Dendritic cell treated with granulocyte-macrophage colony-stimulating factor and Interleukin-4, amounts not matched to agents 40 ng/mL and 50 ng/mL, for 4 days (primary cell): ENCODE measurements around the gene DNAJC7.
"Not testable (repeated sequence)": the region's sequence is repeated elsewhere in the genome, so short reads cannot be mapped to it uniquely, and the experiment has no call there.

Experiments used
- H3K27ac Mint-ChIP-seq: one replicate; pipeline ENCODE4 v1.8.0; 2022; ENCODE audit warnings: mild to moderate bottlenecking, mixed read lengths
- H3K27me3 Mint-ChIP-seq: one replicate; pipeline ENCODE4 v1.8.0; 2022; ENCODE audit warnings: mild to moderate bottlenecking, mixed read lengths
- H3K36me3 Mint-ChIP-seq: one replicate; pipeline ENCODE4 v1.8.0; 2022; ENCODE audit warnings: low read depth, mixed read lengths
- H3K4me1 Mint-ChIP-seq: one replicate; pipeline ENCODE4 v1.8.0; 2022; ENCODE audit warnings: low read depth, mixed read lengths
- H3K4me3 Mint-ChIP-seq: one replicate; pipeline ENCODE4 v1.8.0; 2022; ENCODE audit warnings: mild to moderate bottlenecking, moderate library complexity, mixed read lengths
- H3K9me3 Mint-ChIP-seq: one replicate; pipeline ENCODE4 v1.8.0; 2022; ENCODE audit warnings: mixed read lengths
- intact Hi-C: fragments of 100-400 bp; cut with micrococcal nuclease; formaldehyde crosslinking; loops from one replicate; pipeline ENCODE4 v1.15.0; 2022

Gene DNAJC7

DNA sequence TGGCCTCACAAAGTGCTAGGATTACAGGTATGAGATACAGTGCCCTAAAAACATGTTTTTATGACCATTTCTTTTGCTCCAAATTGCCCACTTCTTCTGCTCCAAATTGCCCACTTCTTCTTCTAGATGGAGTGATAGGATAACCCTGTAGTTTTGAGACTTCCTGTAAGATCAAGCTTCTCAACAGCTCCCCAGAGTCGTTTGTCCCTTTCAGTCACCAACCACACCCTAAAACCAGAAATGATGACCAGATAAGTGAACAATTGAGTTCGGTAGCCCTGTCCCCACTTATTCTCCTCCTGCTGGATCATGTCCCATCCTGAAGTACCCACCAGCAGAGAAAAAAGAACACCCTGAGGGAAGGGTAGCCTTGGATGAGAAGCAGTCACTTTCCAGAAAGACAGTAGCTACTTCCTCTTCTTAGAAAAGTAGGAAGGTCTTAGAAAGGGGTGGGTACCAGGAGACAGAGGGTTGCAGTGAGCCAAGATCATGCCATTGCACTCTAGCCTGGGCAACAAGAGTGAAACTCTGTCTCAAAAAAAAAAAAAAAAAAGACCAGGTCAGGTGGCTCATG, 84.3 kb downstream of the DNAJC7 start:
- peak overlapping the region; percentile 88 for H3K27ac Mint-ChIP-seq
- H3K4me1 Mint-ChIP-seq = peaks cover 47% of the 10 kb centered on the region
- no peaks in the 10 kb centered on the region for H3K27me3 Mint-ChIP-seq
- H3K36me3 Mint-ChIP-seq = no peaks in the 10 kb centered on the region
- peak overlapping the region; percentile 54 for H3K4me3 Mint-ChIP-seq
- H3K9me3 Mint-ChIP-seq = no peaks in the 10 kb centered on the region
- intact Hi-C loops = no loop called here

DNA sequence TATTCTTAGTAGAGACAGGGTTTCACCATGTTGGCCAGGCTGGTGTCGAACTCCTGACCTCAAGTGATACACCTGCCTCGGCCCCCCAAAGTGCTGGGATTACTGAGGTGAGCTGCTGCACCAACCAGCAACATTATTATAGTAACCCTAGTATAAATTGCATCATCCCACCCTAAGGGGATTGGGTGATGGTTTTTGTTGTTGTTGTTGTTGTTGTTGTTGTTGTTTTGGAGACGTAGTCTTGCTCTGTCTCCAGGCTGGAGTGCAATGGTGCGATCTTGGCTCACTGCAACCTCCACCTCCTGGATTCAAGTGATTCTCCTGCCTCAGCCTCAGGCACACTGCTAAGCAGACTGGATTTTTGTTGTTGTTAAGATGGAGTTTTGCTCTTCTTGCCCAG, 85.5 kb downstream of the DNAJC7 start:
- H3K27ac Mint-ChIP-seq = peak overlapping the region; percentile 88
- H3K9me3 Mint-ChIP-seq, H3K36me3 Mint-ChIP-seq, H3K27me3 Mint-ChIP-seq, H3K4me3 Mint-ChIP-seq, intact Hi-C loops: not testable (repeated sequence)
- H3K4me1 Mint-ChIP-seq = peaks cover 47% of the 10 kb centered on the region

DNA sequence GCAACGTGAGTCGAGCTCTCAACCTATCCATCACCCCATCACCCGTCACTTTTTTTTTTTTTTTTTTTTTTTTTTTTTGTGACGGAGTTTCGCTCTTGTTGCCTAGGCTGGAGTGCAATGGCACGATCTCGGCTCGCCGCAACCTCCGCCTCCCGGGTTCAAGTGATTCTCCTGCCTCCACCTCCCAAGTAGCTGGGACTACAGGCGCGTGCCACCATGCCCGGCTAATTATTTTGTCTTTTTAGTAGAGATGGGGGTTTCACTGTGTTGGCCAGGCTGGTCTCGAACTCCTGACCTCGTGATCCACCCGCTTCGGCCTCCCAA, 86.4 kb downstream of the DNAJC7 start:
- H3K4me3 Mint-ChIP-seq = peak overlapping the region; percentile 86
- peak overlapping the region; percentile 95 for H3K27ac Mint-ChIP-seq

DNA sequence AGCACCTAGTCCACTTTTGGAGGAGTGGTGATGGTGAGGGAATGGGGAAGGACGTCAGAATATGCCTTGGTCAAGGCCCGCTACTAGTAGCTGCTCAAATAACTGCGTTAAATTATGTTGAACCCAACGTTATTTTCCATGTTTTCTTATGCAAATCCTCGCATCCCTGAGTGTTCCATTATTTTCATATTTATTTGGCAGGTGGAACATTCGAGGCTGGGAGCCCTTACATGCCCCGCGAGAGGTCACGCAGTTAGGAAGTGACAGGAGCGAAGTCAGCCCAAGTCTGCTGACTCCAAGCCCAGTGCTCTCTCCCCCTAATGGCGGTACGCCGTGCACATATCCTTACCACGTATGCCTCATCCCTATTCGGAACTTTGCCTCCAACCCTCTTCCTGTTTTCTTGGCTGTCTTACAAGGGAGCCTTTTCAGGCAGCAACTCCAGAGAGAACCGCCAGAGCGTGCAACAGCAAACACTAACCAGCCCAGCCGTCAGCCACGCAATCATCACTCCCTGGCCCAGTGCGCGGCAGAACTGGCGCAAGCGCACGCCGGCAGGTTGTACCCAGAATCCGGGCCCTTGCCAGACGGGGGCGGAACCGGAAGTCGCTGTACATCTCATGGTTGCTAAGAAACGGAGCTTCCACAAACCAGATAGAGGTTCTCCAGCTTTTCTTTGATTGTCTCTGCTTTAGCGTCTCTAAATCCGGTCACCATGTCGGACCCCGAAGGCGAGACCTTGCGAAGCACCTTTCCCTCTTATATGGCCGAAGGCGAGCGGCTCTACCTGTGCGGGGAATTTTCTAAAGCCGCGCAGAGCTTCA, 87.0 kb downstream of the DNAJC7 start, which contains the start of gene ODAD4:
TSS of gene ODAD4 (plus strand) at position 609 of the 824 bp plus-strand sequence. CDS start at position 716, 107 bp downstream.
- H3K9me3 Mint-ChIP-seq = no peaks in the 10 kb centered on the region
- no peaks in the 10 kb centered on the region for H3K36me3 Mint-ChIP-seq
- peak within 1 kb of the TSS; percentile 86 for H3K4me3 Mint-ChIP-seq
- peaks cover 47% of the 10 kb centered on the region for H3K4me1 Mint-ChIP-seq
- H3K27ac Mint-ChIP-seq = peak within 1 kb of the TSS; percentile 95
- H3K27me3 Mint-ChIP-seq = no peaks in the 10 kb centered on the region
- intact Hi-C loops = loop anchor here (1.0 kb wide), 1 partner anchor 11 kb away; no protein-coding TSS in a partner anchor

More for the DNA sequence above, 86.4 kb downstream of the DNAJC7 start:
- H3K4me1 Mint-ChIP-seq = peaks cover 47% of the 10 kb centered on the region
- H3K27me3 Mint-ChIP-seq, H3K9me3 Mint-ChIP-seq, H3K36me3 Mint-ChIP-seq: not testable (repeated sequence)
- intact Hi-C loops = loop anchor here (1.0 kb wide), 1 partner anchor 11 kb away; no protein-coding TSS in a partner anchor

DNA sequence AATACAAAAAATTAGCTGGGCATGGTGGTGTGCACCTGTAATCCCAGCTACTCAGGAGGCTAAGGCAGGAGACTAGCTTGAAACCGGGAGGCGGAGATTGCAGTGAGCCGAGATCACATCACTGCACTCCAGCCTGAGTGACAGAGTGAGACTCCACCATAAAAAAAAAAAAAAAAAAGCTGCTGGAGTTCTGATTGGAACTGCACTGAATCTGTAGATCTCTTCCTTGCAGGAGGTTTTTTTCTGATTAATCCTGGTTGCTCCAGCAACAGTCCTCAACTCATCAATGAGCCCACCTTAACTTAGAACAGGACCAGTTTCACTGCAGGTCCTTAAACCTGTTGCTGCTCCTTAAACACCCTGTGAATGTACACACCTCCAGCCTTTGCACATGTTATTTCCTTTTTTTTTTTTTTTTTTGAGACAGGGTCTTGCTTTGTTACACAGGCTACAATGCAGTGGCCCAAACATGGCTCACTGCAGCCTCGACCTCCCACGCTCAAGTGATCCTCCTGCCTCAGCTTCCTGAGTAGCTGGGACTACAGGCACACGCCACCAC, 88.5 kb downstream of the DNAJC7 start:
- peak overlapping the region; percentile 95 for H3K27ac Mint-ChIP-seq
- H3K27me3 Mint-ChIP-seq = no peaks in the 10 kb centered on the region

More for the DNA sequence above, 88.5 kb downstream of the DNAJC7 start:
- H3K36me3 Mint-ChIP-seq = no peaks in the 10 kb centered on the region
- H3K4me3 Mint-ChIP-seq = peak overlapping the region; percentile 11
- no peaks in the 10 kb centered on the region for H3K9me3 Mint-ChIP-seq
- intact Hi-C loops = no loop called here
- peaks cover 47% of the 10 kb centered on the region for H3K4me1 Mint-ChIP-seq
